HL-60/S4 (cell line): ENCODE data around the gene LIN28B.
"Not testable (repeated sequence)": the region's sequence is repeated elsewhere in the genome, so short reads cannot be mapped to it uniquely, and the experiment has no call there.

Source experiments
- in situ Hi-C: fragments of 300-500 bp; cut with MboI; formaldehyde crosslinking; loops from 2 replicates; pipeline ENCODE4 v1.14.3; 2022; ENCODE audit warnings: low sequenced_read_pairs

LIN28B gene

GRCh38 chr6:104955927-104956730 is 778 bp upstream of the LIN28B start:
- in situ Hi-C loops: no loop called here

- in situ Hi-C loops: no loop called here
Observed at GRCh38 chr6:104957301-104958177, 632 bp downstream of the LIN28B start.

DNA sequence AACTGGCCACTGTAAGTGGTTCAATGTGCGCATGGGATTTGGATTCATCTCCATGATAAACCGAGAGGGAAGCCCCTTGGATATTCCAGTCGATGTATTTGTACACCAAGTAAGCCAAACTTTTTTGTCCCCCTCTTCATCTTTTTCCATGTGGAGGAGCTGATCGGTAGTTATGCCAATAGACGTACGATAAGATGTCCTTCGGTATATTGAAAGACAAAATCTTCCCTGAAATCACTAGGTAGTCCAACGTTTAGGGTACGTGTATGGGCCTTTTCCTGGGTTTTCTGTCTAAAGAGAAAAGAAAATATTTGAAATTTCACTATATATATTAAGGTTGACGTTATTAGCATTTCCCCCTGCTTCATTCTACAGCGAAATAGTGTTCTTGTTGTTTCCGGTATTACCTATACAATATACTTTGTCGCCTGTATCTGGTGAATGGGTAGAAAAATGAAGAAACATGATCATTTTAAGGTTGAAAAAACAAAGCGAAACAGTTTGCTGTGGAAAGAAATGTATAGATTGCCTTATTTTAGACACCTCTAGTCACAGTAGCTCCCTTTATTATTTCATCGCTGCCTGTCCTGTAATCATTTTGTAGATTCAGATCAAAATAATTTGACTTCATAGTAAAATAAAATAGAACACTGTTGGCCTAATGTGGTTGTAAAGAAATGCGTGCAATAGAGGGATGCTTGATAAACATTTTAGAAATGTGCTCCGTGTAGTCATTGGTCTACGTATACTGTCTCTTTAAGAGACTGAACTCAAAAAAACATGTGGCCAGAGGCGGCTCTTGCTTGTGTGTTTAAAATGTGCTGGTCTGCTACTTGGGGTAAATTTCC is 1.5 kb downstream of the LIN28B start:
- in situ Hi-C loops: no loop called here

- in situ Hi-C loops: no loop called here
Observed at GRCh38 chr6:104959026-104959858, 2.3 kb downstream of the LIN28B start.

- in situ Hi-C loops: no loop called here
Observed at GRCh38 chr6:104969108-104969507, 12.2 kb downstream of the LIN28B start.

- in situ Hi-C loops: no loop called here
Observed at GRCh38 chr6:104969785-104970581, 13.1 kb downstream of the LIN28B start.

DNA sequence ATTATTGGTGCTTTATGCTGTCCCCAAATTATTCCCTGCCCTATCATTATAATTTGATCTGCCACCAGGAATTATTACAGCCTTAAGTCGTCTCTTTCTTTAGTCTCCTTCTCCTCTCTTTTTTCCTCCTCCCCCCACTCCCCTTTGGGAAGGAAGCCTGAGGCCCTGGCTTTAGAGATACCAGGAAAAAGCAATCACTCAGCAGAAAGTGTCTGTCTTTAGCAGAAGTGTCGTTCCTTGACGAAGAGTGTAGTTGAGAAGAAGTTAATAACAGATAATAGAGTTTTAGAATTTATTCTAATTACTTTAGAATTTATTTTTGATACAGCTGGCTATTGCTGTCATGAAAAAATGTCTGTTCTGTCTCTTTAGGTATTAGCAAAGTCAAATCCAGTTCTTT is 16.5 kb downstream of the LIN28B start:
- in situ Hi-C loops: no loop called here

DNA sequence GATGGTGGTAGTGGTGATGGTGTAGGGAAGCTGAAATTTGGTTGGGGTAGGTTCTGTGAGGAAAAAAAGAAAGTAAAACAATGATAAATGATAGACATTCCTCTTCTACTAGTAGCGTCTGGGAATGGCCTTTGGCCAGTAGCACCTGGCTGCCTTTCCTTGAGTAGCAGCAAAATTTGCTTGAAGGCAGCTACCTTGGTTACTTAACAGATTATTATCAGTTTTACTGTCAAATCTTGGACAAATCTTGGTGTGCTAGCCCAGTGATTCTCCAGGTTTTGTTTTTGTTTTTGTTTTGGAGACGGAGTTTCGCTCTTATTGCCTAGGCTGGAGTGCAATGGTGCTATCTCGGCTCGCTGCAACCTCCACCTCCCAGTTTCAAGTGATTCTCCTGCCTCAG is 26.4 kb downstream of the LIN28B start:
- in situ Hi-C loops: no loop called here

GRCh38 chr6:104983776-104984175 is 26.9 kb downstream of the LIN28B start:
- in situ Hi-C loops: no loop called here

- in situ Hi-C loops: no loop called here
Observed at GRCh38 chr6:104984831-104985230, 27.9 kb downstream of the LIN28B start.

- in situ Hi-C loops: not testable (repeated sequence)
Observed at GRCh38 chr6:104985875-104986274, 29.0 kb downstream of the LIN28B start.

DNA sequence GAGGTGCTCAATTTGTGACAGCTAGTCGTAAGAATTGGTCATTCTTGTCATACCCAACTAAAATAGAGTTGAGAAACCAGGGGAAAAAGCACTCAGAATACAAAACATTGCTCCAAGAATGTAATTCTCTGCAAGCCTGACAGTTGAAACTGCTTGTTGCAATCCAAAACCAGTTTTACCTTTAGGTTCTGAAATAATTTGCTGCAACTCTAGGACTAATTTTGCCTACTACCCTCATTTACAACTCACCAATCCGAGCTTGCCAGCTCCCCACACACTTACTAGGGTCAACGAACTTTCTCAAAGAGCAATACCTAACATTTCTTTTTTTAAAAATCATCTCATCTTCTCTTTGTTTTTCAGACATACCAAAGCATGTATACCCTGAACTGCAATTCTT is 29.7 kb downstream of the LIN28B start:
- in situ Hi-C loops: no loop called here

GRCh38 chr6:104987218-104987617 is 30.3 kb downstream of the LIN28B start:
- in situ Hi-C loops: no loop called here

GRCh38 chr6:104990085-104990484 is 33.2 kb downstream of the LIN28B start:
- in situ Hi-C loops: no loop called here

DNA sequence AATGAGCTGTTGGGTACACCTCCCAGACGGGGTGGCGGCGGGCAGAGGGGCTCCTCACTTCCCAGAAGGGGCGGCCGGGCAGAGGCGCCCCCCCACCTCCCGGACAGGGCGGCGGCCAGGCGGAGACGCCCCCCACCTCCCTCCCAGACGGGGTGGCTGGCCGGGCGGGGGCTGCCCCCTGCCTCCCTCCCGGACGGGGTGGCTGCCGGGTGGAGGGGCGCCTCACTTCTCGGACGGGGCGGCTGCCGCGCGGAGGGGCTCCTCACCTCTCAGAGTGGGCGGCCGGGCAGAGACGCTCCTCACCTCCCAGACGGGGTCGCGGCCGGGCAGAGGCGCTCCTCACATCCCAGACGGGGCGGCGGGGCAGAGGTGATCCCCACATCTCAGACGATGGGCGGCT is 34.2 kb downstream of the LIN28B start:
- in situ Hi-C loops: not testable (repeated sequence)

DNA sequence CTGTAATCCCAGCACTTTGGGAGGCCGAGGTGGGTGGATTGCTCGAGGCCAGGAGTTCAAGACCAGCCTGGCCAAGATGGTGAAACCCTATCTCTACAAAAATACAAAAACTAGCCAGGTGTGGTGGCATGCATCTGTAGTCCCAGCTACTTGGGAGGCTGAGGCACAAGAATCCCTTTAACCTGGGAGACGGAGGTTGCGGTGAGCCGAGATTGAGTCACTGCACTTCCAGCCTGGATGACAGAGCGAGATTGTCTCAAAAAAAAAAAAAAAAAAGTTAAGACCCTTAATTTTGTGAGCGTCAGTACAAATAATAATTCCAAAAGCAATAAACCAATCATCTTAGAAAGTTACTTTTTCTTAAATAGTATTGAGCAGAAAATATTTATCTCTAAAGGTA is 36.7 kb downstream of the LIN28B start:
- in situ Hi-C loops: not testable (repeated sequence)

DNA sequence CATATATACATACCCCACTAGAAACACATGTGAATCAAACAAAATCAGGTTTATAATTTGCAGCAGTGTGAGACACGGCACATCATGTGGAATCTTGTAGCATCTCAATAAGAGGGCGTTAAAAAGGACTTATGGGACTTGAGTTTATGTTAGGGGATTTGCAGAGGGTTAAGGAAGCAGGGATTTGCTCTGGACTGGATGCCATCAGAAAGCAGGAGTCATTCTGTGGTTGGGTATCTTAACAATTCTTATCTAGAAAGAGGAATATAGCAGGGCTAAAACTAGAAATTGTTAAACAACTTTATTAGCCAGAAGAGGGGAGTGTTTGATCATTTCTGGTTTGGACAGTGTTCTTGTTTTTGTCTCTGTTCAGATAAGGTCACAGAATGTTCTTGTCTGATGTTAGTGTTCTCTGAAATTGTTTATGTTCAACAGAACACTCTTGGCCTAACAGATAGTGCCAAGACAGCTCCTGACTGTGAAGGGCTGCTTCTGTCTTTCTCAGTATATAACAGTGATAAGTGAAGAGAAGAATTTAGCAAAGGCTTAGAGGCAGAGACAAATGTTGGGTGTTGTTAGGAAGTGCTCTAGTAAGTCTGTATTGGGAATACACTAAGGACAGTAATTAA is 39.2 kb downstream of the LIN28B start:
- in situ Hi-C loops: no loop called here

DNA sequence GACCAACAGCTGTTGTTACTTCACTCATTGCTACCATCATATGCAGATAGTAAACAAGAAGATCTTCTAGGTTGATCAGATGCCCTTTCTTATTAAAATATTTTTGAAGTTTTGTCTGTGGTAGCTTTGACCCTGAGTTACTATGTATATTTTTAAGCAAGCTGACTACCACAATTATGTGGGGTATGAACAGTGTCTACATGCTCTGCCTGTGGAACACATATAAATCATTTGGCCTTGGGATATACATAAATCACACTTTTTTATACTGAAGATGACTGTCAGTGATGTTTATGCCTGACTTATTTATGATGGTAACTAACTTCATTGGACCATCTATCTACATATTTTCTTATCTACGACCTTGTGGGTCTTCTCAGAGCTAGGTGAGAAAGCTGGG is 44.2 kb downstream of the LIN28B start:
- in situ Hi-C loops: no loop called here

DNA sequence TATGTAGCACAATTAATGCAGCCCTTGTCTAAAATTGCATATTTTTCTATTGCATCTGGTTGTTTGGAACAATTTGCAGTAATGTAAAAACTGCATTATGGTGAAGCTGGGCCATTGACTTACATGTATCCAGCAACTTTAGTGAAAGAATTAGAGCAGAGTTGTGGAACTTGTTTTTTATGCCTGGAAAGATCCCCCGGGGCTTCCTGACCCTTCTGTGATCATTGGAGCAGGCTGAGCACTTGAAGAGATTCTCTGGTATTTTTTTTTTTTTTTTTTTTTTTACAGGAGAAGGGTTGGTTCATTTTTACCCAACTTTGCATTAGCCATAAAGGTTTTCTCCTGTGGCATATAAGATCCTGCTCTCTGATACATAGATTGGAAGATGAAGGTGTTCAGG is 45.0 kb downstream of the LIN28B start:
- in situ Hi-C loops: no loop called here
